ENCODE data around the gene FKBP4.

- TF ChIP-seq, protein P1, sequence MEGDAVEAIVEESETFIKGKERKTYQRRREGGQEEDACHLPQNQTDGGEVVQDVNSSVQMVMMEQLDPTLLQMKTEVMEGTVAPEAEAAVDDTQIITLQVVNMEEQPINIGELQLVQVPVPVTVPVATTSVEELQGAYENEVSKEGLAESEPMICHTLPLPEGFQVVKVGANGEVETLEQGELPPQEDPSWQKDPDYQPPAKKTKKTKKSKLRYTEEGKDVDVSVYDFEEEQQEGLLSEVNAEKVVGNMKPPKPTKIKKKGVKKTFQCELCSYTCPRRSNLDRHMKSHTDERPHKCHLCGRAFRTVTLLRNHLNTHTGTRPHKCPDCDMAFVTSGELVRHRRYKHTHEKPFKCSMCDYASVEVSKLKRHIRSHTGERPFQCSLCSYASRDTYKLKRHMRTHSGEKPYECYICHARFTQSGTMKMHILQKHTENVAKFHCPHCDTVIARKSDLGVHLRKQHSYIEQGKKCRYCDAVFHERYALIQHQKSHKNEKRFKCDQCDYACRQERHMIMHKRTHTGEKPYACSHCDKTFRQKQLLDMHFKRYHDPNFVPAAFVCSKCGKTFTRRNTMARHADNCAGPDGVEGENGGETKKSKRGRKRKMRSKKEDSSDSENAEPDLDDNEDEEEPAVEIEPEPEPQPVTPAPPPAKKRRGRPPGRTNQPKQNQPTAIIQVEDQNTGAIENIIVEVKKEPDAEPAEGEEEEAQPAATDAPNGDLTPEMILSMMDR (IDR thresholded peaks at IDR 0.05) = no peak
- TF ChIP-seq EP300 (IDR thresholded peaks at IDR 0.05) = no peak
Observed at GRCh38 chr12:2756756-2757155, 38.0 kb upstream of the FKBP4 start.

All from gastroesophageal sphincter (tissue), 3 donors.